HG02759 (cell line): ENCODE results near the gene PHACTR2.
"Not testable (repeated sequence)": the region's sequence is repeated elsewhere in the genome, so short reads cannot be mapped to it uniquely, and the experiment has no call there.

ENCODE experiments used
- ATAC-seq: cut with Tn5 transposase; IDR thresholded peaks from one replicate; pipeline ENCODE4 v1.9.1; 2021; ENCODE audit warnings: mild to moderate bottlenecking, moderate library complexity; ENCODE audit not compliant: unreplicated experiment

PHACTR2 gene

GRCh38 chr6:143697076-143697800 is 19.5 kb downstream of the PHACTR2 start:
- ATAC-seq: no peak

- no peak for ATAC-seq
Observed at GRCh38 chr6:143698329-143698728, 20.6 kb downstream of the PHACTR2 start.

GRCh38 chr6:143698759-143699429 is 21.1 kb downstream of the PHACTR2 start:
- no peak for ATAC-seq

- ATAC-seq: no peak
Observed at GRCh38 chr6:143699430-143699825, 21.7 kb downstream of the PHACTR2 start.

- no peak for ATAC-seq
Observed at GRCh38 chr6:143700684-143701348, 23.1 kb downstream of the PHACTR2 start.

- ATAC-seq: no peak
Observed at GRCh38 chr6:143701349-143702234, 23.8 kb downstream of the PHACTR2 start.

- ATAC-seq: no peak
Observed at GRCh38 chr6:143705569-143705968, 27.8 kb downstream of the PHACTR2 start.

GRCh38 chr6:143707697-143708096 is 29.9 kb downstream of the PHACTR2 start:
- no peak for ATAC-seq

- no peak for ATAC-seq
Observed at GRCh38 chr6:143708889-143709288, 31.1 kb downstream of the PHACTR2 start.

- ATAC-seq: no peak
Observed at GRCh38 chr6:143711714-143712113, 33.9 kb downstream of the PHACTR2 start.

GRCh38 chr6:143718472-143718871 is 40.7 kb downstream of the PHACTR2 start:
- no peak for ATAC-seq

GRCh38 chr6:143721642-143722041 is 43.9 kb downstream of the PHACTR2 start:
- no peak for ATAC-seq

- ATAC-seq: no peak
Observed at GRCh38 chr6:143724876-143725275, 47.1 kb downstream of the PHACTR2 start.

GRCh38 chr6:143726015-143726647 is 48.4 kb downstream of the PHACTR2 start:
- no peak for ATAC-seq

- ATAC-seq: no peak
Observed at GRCh38 chr6:143727035-143727434, 49.3 kb downstream of the PHACTR2 start.

- ATAC-seq: no peak
Observed at GRCh38 chr6:143731789-143732188, 54.0 kb downstream of the PHACTR2 start.

GRCh38 chr6:143732536-143732935 is 54.8 kb downstream of the PHACTR2 start:
- ATAC-seq: no peak

- ATAC-seq: no peak
Observed at GRCh38 chr6:143733510-143733909, 55.7 kb downstream of the PHACTR2 start.

- ATAC-seq: no peak
Observed at GRCh38 chr6:143734641-143735063, 56.9 kb downstream of the PHACTR2 start.

GRCh38 chr6:143738072-143738690 is 60.4 kb downstream of the PHACTR2 start:
- not testable (repeated sequence) for ATAC-seq
